ES-I3 (cell line): ENCODE measurements around the gene TCAP.

Experiments used
- H3K36me3 ChIP-seq: 2 replicates; pipeline ENCODE4 v1.6.1; 2013; ENCODE audit warnings: mild to moderate bottlenecking, low read length, control low read depth, moderate library complexity; ENCODE audit not compliant: insufficient read depth
- H3K4me1 ChIP-seq: 2 replicates; pipeline ENCODE4 v1.6.1; 2013; ENCODE audit warnings: mild to moderate bottlenecking, control low read depth, low read length; ENCODE audit not compliant: insufficient read depth
- H3K9ac ChIP-seq: 2 replicates; pipeline ENCODE4 v1.6.1; 2013; ENCODE audit warnings: low read depth, mild to moderate bottlenecking, low read length, moderate library complexity
- H3K9me3 ChIP-seq: 2 replicates; pipeline ENCODE4 v1.6.1; 2013; ENCODE audit warnings: mild to moderate bottlenecking, low read length, moderate library complexity; ENCODE audit not compliant: control insufficient read depth, insufficient read depth

Gene TCAP

GRCh38 chr17:39626171-39627046, 38.7 kb upstream of the TCAP start, which contains the start of gene PPP1R1B:
TSS of gene PPP1R1B (plus strand) at chr17:39626952. CDS start at chr17:39627393, 441 bp downstream.
- Histone ChIP-seq H3K36me3 (no peaks in the 10 kb centered on the region), H3K9ac (peak within 1 kb of the TSS; percentile 69; the same call in 1 of the 2 replicates), H3K9me3 (no peaks in the 10 kb centered on the region), H3K4me1 (peaks cover 28% of the 10 kb centered on the region)

- Histone ChIP-seq H3K4me1 (peaks cover 35% of the 10 kb centered on the region), H3K9ac (peak overlapping the region; percentile 69; the same call in 1 of the 2 replicates), H3K36me3 (no peaks in the 10 kb centered on the region), H3K9me3 (no peaks in the 10 kb centered on the region)
Measured at GRCh38 chr17:39627047-39627711, 38.0 kb upstream of the TCAP start.

- peaks cover 41% of the 10 kb centered on the region for H3K4me1 ChIP-seq
- no peaks in the 10 kb centered on the region for H3K36me3 ChIP-seq
- no peaks in the 10 kb centered on the region for H3K9me3 ChIP-seq
- H3K9ac ChIP-seq: no peak overlapping the region
Measured at GRCh38 chr17:39627712-39628516, 37.2 kb upstream of the TCAP start.

- no peaks in the 10 kb centered on the region for H3K9me3 ChIP-seq
- H3K36me3 ChIP-seq: no peaks in the 10 kb centered on the region
- H3K4me1 ChIP-seq: peaks cover 38% of the 10 kb centered on the region
- H3K9ac ChIP-seq: no peak overlapping the region
Measured at GRCh38 chr17:39628655-39629493, 36.3 kb upstream of the TCAP start.

GRCh38 chr17:39629494-39629880, 35.7 kb upstream of the TCAP start:
- Histone ChIP-seq H3K9me3 (no peaks in the 10 kb centered on the region), H3K4me1 (peaks cover 39% of the 10 kb centered on the region), H3K36me3 (no peaks in the 10 kb centered on the region), H3K9ac (no peak overlapping the region)

- Histone ChIP-seq H3K9me3 (no peaks in the 10 kb centered on the region), H3K36me3 (no peaks in the 10 kb centered on the region), H3K4me1 (peaks cover 42% of the 10 kb centered on the region), H3K9ac (no peak overlapping the region)
Measured at GRCh38 chr17:39629898-39630297, 35.3 kb upstream of the TCAP start.

GRCh38 chr17:39631403-39631802, 33.7 kb upstream of the TCAP start:
- no peaks in the 10 kb centered on the region for H3K9me3 ChIP-seq
- H3K4me1 ChIP-seq: peaks cover 52% of the 10 kb centered on the region
- 0 out of 2 replicates have a peak overlapping the region, but pooled peaks have one; percentile 0 for H3K9ac ChIP-seq
- H3K36me3 ChIP-seq: no peaks in the 10 kb centered on the region

- 0 out of 2 replicates have a peak overlapping the region, but pooled peaks have one; percentile 0 for H3K9ac ChIP-seq
- H3K4me1 ChIP-seq: peaks cover 55% of the 10 kb centered on the region
- H3K36me3 ChIP-seq: no peaks in the 10 kb centered on the region
- H3K9me3 ChIP-seq: no peaks in the 10 kb centered on the region
Measured at GRCh38 chr17:39632153-39632941, 32.8 kb upstream of the TCAP start.

GRCh38 chr17:39633570-39634183, 31.5 kb upstream of the TCAP start:
- no peak overlapping the region for H3K9ac ChIP-seq
- H3K9me3 ChIP-seq: no peaks in the 10 kb centered on the region
- H3K36me3 ChIP-seq: no peaks in the 10 kb centered on the region
- H3K4me1 ChIP-seq: peaks cover 45% of the 10 kb centered on the region

- no peaks in the 10 kb centered on the region for H3K9me3 ChIP-seq
- no peaks in the 10 kb centered on the region for H3K36me3 ChIP-seq
- H3K9ac ChIP-seq: no peak overlapping the region
- peaks cover 42% of the 10 kb centered on the region for H3K4me1 ChIP-seq
Measured at GRCh38 chr17:39634384-39634871, 30.7 kb upstream of the TCAP start.

- no peaks in the 10 kb centered on the region for H3K9me3 ChIP-seq
- no peaks in the 10 kb centered on the region for H3K36me3 ChIP-seq
- no peak overlapping the region for H3K9ac ChIP-seq
- H3K4me1 ChIP-seq: peaks cover 45% of the 10 kb centered on the region
Measured at GRCh38 chr17:39635614-39636176, 29.5 kb upstream of the TCAP start.

GRCh38 chr17:39636587-39636926, 28.6 kb upstream of the TCAP start:
- H3K36me3 ChIP-seq: no peaks in the 10 kb centered on the region
- H3K9me3 ChIP-seq: no peaks in the 10 kb centered on the region
- peaks cover 39% of the 10 kb centered on the region for H3K4me1 ChIP-seq
- peak overlapping the region; percentile 80 for H3K9ac ChIP-seq
